MG63 (cell line): ENCODE data around the gene CENATAC. TPM values are rescaled to one million over a fixed set of nuclear protein-coding genes. Genes with fewer than 3 reads are reported as not detected.

Experiments used
- DNase-seq: peaks from one replicate; pipeline ENCODE4 v3.0.0-alpha.2; 2020
- H3K27me3 ChIP-seq: fragments of 250-450 bp; sonication (Bioruptor Pico); 2 replicates; pipeline ENCODE4 v1.5.1; 2020; ENCODE audit warnings: mild to moderate bottlenecking, moderate library complexity
- H3K36me3 ChIP-seq: fragments of 250-450 bp; sonication (Bioruptor Pico); 2 replicates; pipeline ENCODE4 v1.5.1; 2020; ENCODE audit warnings: mild to moderate bottlenecking, moderate library complexity
- H3K4me3 ChIP-seq: fragments of 250-450 bp; sonication (Bioruptor Pico); 2 replicates; pipeline ENCODE4 v1.5.1; 2020; ENCODE audit warnings: mild to moderate bottlenecking, moderate library complexity
- H3K9me3 ChIP-seq: fragments of 250-450 bp; sonication (Bioruptor Pico); 2 replicates; pipeline ENCODE4 v1.5.1; 2020; ENCODE audit warnings: mild to moderate bottlenecking, moderate library complexity
- total RNA-seq: library from RNA; depleted of rRNA; stranded (reverse); fragments of >200 nt; shearing (Covaris generic); gene quantifications from 2 replicates; pipeline ENCODE4 v1.2.3, GENCODE V29; 2014; ENCODE audit warnings: low replicate concordance

The CENATAC gene
- total RNA-seq, 1 experiment from 2014 or later = 12.7 TPM

DNA sequence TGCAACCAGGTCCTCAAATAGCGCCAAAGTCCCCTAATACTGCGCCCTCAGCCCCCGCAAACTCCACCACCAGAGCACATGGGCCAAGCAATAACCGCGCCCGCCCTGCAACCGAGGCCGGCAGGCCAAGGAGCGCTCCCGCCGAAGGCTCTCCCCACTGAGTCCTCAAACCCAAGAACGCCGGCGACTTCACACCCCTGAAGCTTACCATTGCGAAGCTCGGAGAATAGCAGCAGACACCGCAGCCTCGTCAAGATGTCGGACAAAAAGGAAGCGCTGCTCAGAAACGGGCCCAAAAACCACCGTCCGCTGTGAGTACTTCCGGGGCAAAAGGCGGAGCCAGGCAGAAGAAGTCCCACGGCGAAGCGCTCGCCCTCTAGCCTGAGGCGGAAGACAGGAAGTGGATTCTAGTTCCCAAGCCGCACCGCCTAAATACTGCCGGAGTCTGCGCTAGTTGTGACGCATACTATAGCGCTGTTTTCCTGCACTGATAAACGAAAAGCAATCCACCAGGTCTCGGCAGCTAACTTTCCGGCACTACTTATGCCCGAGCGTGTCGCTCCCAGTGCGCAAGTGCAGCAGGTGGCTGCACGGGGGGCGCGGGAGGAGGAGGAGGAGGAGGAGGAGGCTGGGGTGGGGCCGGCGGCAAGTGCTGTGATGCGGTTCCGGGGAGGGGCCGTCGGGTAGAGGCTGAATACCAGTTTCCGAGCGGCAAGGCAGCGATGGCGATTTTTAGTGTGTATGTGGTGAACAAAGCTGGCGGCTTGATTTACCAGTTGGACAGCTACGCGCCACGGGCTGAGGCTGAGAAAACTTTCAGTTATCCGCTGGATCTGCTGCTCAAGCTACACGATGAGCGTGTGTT, 20.4 kb downstream of the CENATAC start, which contains the start of the genes RPS25 and TRAPPC4:
Gene RPS25 (minus strand): TSS at position 270 of the 865 bp plus-strand sequence. CDS start 59 bp downstream, at position 211.
Gene TRAPPC4 (plus strand): TSS at position 693 of the 865 bp plus-strand sequence. CDS start 30 bp downstream, at position 723.
- peaks cover 75% of the 10 kb centered on the region for H3K36me3 ChIP-seq
- H3K4me3 ChIP-seq = peak within 1 kb of the TSS; percentile 97
- no peaks in the 10 kb centered on the region; the same call in 1 of the 2 replicates for H3K9me3 ChIP-seq
- DNase-seq = peak; percentile 96
- no peaks in the 10 kb centered on the region for H3K27me3 ChIP-seq

DNA sequence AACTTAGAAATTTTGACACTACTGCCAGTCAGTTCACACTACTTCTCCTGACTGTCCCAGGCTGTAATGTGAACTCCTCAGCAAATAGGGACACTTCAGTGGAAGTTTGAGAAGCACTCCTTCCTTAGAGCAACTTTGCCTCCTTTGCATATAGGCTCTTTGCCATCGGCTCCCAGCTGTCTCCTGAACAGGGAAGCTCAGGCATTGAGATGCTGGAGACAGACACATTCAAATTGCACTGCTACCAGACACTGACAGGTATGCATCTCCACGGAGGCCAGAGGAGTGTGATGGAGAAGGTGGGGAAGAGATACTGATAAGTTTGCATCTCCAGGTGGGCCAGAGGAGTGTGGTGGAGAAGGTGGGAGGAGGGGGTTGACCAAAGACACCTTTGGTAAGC, 22.1 kb downstream of the CENATAC start:
- DNase-seq = no peak
- peaks cover 70% of the 10 kb centered on the region for H3K36me3 ChIP-seq
- no peaks in the 10 kb centered on the region for H3K27me3 ChIP-seq
- peak overlapping the region; percentile 97 for H3K4me3 ChIP-seq
- no peaks in the 10 kb centered on the region; the same call in 1 of the 2 replicates for H3K9me3 ChIP-seq

DNA sequence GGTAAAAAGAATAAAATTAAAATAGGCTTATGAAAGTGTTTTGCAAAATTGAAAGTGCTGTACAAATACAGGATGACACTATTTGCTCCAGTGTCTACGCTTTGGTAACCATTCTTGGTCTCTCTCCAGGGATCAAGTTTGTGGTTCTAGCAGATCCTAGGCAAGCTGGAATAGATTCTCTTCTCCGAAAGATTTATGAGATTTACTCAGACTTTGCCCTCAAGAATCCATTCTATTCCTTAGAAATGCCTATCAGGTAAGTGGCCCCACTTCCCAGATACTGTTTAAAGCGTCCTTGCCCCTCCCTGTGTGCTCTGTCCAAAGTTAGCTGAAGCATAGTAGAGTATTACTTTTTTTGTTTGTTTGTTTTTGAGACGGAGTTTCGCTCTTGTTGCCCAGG, 23.7 kb downstream of the CENATAC start:
- DNase-seq = no peak
- no peaks in the 10 kb centered on the region; the same call in 1 of the 2 replicates for H3K9me3 ChIP-seq
- H3K36me3 ChIP-seq = peaks cover 56% of the 10 kb centered on the region
- no peak overlapping the region for H3K4me3 ChIP-seq
- H3K27me3 ChIP-seq = no peaks in the 10 kb centered on the region

DNA sequence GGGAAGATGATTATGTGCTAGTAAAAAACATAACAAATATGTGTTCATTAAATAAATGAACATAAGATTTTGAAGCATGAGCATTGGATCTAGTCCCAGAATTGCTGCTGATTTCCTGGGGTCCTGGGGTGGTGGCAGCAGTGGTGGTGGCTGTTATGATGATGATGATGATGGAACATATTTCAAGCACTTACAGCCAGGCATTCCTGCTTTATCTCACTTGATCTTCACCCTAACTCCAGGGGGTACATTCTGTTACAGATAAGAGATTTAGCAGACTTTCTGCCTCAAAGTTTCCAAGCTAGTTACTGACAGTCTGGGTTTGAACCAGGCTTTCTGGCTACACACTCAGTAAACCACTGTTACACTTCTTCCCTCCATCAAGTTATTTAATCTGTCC, 25.8 kb downstream of the CENATAC start:
- no peak for DNase-seq
- Histone ChIP-seq H3K36me3 (peaks cover 41% of the 10 kb centered on the region), H3K27me3 (no peaks in the 10 kb centered on the region), H3K9me3 (no peaks in the 10 kb centered on the region), H3K4me3 (no peak overlapping the region)

DNA sequence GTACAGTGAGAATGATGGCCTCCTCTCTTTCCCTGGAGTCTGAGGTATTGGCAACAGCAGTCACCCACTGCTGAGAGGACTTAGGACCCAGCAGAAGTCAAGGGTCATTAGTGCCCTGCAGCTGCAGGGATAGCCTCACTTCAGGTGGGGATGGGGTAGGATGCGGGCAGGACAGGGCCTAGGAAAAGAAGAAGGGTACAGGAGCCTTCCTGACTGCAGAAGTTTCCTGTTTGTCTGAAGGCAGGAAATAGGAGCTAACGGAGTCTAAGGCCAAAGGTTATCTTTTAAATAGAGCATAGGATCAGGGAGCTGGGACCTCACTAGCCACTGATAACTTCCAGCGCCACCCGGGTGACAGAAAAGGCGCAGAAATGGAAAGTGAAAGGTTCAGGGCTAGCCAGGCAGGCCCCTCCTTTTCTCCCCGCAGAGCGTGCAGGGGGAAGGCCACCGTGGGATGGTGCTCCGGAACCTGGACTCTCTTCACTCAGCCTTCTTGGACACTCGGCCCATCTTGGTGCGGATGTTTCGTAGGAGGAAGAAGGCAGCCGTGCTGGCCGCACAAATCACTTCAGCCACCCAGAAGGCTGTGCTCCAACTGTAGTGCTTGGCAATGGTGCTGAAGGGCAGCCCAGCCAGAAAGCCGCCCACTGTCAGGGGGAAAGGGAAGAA, 26.6 kb downstream of the CENATAC start:
- DNase-seq = no peak
- H3K9me3 ChIP-seq = no peaks in the 10 kb centered on the region
- no peak overlapping the region for H3K4me3 ChIP-seq
- H3K36me3 ChIP-seq = peaks cover 41% of the 10 kb centered on the region
- H3K27me3 ChIP-seq = no peaks in the 10 kb centered on the region

DNA sequence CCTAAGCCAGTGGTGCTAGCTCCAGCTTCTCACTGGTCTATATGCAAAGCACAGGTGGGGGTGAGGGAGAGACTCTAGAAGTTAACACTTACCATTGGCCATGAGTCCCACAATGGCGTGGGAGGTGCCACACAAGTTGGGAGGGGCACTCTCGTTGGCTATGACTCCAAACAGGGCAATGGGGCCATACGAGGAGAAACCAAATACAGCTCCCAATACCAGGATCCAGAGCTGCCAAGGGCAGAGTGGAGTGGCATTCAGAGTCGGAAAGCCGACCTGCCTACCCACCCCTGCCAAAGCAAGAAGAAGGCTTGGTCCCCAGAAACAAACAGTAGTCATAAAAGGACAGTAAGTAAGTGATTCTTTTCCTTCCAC, 27.1 kb downstream of the CENATAC start:
- Histone ChIP-seq H3K4me3 (no peak overlapping the region), H3K27me3 (no peaks in the 10 kb centered on the region), H3K9me3 (no peaks in the 10 kb centered on the region), H3K36me3 (peaks cover 37% of the 10 kb centered on the region)
- DNase-seq = no peak

DNA sequence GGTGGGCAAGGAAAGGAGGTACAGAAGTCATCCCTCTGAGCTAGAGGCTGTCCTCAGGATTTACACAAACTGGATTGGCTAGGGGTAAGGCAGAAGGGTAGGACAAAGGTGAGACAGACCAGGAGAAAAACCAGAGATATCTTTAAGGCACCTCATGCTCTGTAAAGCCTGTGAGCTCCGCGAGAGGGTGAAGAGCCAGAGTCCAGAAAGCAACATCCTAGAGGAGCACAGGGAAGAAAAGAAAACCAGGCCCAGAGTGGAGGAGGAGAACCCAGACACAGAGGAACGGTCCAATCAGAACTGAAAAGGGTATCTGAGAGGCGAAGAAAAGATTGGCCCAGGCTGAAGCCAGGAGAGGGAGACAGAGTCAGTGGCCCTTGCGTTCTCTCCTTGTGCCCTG, 27.6 kb downstream of the CENATAC start:
- no peak for DNase-seq
- H3K9me3 ChIP-seq = no peaks in the 10 kb centered on the region
- H3K27me3 ChIP-seq = no peaks in the 10 kb centered on the region
- H3K36me3 ChIP-seq = peaks cover 36% of the 10 kb centered on the region
- no peak overlapping the region for H3K4me3 ChIP-seq

DNA sequence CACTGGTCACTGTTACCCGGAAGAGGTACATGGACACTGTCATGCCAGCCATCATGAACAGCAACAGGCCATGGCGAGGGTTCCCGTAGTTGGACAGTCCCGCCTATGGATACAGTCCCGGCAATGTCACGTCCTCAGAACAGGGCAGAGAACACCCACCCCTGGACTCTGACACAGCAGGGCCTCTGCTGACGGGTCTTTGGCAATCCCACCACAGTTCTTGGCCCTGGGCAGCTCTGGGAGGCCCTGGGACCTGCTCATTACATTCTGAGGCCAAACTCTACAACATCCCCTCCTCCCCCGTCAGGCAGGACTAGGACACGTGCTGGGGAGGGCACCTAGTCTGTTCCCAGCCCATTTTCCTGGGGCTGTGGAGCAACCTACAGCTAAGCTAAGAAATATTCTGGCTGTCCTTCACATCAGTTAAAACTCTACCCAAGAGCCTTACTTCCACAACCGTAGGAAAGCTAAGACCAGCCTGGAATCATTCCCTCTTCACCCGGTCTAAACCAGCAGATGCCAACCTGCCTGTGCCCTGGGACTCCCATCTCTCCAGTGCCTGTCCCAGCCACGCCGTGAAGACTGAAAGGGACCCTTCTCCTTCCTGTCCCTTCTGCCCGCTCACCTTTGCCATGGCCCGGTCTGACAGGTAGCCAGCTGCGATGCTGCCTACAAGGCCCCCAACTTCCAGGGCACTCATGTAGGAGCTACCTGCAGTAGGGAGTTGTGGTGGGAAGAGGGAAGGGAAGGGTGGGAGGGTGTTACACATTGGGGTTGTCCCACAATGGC, 28.2 kb downstream of the CENATAC start:
- no peaks in the 10 kb centered on the region for H3K9me3 ChIP-seq
- H3K4me3 ChIP-seq = no peak overlapping the region
- DNase-seq = no peak
- H3K27me3 ChIP-seq = no peaks in the 10 kb centered on the region
- H3K36me3 ChIP-seq = peaks cover 31% of the 10 kb centered on the region

DNA sequence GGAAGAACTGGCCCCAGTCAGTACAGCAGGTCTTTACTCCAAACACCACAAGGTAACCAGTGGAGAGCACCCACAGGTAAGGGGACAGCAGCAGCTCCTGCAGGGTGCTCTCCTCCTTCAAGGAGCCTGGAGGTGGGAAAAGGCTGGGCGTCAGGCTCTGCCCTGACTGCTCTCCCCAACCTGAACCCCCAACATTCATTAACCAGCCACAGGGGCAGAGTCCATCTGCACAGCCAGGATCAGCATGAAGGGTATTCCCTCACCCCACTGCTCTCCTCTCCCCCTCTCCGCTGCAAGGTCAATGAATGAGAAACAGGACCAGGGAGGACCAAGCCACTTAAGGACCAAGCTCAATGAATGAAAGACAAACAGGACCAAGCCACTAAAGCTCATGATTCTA, 29.0 kb downstream of the CENATAC start:
- peaks cover 23% of the 10 kb centered on the region for H3K36me3 ChIP-seq
- no peak for DNase-seq
- no peak overlapping the region for H3K4me3 ChIP-seq
- H3K9me3 ChIP-seq = no peaks in the 10 kb centered on the region
- H3K27me3 ChIP-seq = no peaks in the 10 kb centered on the region

DNA sequence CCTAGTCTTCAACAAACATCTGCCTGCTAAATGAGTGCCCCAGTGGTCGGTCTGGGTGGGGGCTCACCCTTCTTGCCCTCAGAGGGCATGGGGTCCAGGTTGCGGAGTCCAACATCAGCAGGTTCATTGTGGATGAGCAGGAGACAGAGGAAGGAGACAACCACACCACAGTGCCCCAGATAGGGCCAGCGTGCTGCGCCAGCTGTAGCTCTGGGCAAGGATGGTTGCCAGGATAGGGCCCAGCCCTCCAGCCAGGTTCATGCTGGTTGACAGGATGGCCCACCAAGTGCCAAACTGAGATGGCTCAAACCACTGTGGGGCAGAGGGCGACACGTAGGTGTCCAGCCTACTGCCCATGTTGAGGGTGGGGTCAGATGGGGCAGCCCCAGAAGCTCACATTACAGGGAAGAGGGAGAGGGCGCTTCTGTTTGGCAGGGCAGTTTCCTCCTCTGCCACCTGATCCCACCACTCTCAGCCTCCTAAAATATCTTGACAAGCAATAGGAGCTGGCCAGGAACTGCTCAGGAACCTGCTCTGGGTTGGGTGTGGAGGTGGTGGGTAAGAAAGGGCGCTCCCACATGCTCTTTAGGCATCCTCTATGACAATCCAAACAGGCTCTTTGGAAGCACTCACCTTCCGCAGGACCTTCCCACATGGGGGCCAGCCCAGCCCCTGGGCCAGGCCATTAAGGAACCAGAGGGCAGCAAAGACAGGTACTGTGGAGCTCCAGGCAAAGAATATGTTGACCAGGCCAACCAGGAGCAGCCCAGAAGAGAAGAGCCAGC, 29.8 kb downstream of the CENATAC start:
- Histone ChIP-seq H3K4me3 (no peak overlapping the region), H3K27me3 (no peaks in the 10 kb centered on the region), H3K9me3 (no peaks in the 10 kb centered on the region), H3K36me3 (peaks cover 16% of the 10 kb centered on the region)
- no peak for DNase-seq

DNA sequence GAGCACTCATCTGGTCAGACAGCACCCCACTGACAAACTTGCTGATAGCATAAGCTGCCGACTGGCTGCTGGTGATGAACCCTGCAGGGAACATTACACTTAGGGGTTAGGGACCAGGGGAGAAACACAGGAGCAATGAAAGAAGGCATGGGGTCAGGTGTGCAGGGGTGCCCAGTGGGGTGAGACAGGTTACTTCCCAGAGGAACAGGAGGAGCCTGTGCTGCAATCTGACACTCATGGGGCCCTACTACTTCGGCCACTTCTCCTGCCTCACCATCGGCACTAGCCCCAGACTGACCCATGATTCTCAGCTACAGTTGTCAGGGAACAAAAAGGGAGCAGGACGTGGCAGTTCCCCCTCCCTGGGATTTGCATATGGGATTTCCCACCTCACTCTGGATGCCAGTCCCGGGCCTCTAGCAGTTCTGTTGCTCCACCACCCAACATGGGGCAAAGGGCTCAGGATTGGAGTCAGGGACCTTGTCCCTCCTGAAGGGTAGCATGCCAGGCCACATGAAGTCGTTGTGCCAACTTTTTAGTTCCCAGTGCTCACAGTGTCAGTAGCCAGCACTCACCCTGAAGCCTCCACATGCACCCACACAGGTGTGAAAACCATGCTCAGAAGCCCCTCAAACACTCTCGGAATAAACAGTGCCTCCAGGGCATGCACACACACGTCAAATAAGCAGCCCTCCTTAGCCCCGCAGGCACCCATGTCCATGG, 30.6 kb downstream of the CENATAC start:
- Histone ChIP-seq H3K9me3 (no peaks in the 10 kb centered on the region), H3K36me3 (peaks cover 10% of the 10 kb centered on the region), H3K27me3 (no peaks in the 10 kb centered on the region), H3K4me3 (no peak overlapping the region)
- no peak for DNase-seq

DNA sequence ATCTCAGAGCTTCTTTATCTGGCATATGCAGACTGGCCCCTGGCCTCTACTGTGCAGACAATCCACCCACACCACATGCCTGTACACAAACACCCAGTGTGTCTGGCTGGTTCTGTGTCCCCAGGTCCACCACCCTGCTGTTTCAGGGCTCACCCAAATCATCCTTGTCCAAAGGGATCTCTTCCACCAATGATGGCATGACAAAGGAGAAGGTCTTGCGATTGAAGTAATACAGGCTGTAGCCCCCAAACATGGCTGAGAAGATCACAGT, 31.1 kb downstream of the CENATAC start:
- Histone ChIP-seq H3K36me3 (peaks cover 5% of the 10 kb centered on the region), H3K4me3 (no peak overlapping the region), H3K27me3 (no peaks in the 10 kb centered on the region), H3K9me3 (no peaks in the 10 kb centered on the region)
- no peak for DNase-seq

DNA sequence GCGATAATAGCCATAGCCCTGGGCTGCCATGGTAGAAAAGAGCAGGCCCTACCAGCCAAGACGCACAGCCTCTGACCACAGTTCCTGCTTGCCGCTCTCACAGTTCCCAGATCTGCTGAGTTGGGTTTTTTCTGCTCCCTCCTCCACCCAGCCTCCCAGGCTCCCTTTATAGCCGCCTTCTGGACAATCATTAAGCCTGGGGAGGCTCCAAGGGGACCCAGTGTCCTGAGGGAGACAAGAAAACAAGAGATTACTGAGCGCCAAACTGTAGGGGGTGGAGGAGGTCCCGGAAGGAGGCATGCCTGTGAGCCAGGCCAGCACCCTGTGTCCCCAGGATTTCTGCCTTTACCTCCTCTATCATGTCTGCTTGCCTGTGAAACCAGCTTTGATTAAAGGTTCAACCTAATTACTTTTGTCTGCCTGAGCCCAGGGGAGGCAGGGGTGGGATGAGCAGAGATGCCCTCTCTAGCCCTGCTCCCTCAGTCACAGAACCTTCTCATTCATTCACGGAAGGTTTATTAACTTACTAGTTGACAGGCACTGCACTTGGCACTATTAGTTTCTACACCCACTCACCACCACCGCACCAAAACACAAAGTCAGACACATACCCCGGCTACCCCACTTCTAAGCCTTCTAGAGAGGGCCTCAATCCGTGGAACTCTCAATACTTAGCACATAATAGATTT, 31.5 kb downstream of the CENATAC start:
- H3K27me3 ChIP-seq = no peaks in the 10 kb centered on the region
- peak overlapping the region; percentile 77 for H3K4me3 ChIP-seq
- no peak for DNase-seq
- H3K36me3 ChIP-seq = peaks cover 4% of the 10 kb centered on the region
- H3K9me3 ChIP-seq = no peaks in the 10 kb centered on the region

DNA sequence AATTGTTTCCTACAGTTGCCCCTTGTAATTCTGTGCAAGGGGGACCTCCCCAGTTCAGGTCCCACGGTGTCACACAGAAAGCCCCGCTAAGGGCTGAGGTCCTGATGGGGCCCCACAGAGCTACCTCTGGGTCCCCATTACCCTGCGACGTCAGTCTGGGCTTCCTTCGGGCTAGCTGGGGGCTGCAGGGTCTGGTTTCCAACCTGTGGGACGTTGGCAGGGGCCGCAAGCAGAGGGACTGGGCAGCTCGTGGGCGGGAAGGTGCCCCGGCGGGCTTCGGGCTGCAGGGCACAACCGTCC, 32.0 kb downstream of the CENATAC start:
- peaks cover 3% of the 10 kb centered on the region for H3K36me3 ChIP-seq
- no peak for DNase-seq

DNA sequence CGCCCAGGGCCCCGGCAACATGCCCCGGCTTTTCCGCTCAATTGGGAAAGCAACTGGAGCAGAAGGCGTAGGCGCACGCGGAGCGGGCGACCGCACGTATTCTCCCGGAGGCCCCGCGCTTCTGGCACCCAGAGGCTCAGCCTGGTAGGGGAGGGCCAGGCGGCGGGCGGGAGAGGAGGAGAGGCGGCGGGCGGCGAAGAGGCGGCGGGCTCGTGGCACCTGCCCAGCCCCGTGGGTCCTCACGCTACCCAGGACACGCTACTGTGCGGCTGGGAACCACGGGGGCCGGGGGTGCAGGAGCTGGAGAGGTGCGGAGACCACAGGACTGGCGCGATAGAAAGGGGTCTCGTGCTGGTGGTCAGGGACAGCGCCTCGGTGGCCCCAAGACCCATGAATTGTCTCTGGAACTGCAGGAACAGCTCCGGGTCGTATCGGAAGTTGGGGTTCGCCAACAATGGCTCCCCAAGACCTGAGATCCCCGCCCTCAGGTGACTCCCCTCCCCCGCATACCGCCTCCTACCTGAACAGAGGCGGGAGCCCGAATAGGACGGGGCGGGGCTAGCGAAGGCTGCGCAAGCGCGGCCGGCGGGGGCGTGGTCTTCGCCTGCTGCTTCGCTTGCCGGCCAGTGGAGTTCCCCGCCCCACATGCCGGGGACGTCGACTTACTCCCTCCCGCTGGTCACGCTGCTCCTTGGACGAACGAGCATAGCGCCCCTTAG, 32.5 kb downstream of the CENATAC start, which contains the start of gene SLC37A4:
Gene SLC37A4 (minus strand): TSS at position 549 of the 719 bp plus-strand sequence.
- DNase-seq = peak; percentile 98
- peak within 1 kb of the TSS; percentile 77 for H3K4me3 ChIP-seq
- H3K27me3 ChIP-seq = no peaks in the 10 kb centered on the region
- H3K9me3 ChIP-seq = no peaks in the 10 kb centered on the region
- H3K36me3 ChIP-seq = no peaks in the 10 kb centered on the region; the same call in 1 of the 2 replicates

More for the DNA sequence above, 32.0 kb downstream of the CENATAC start:
- no peaks in the 10 kb centered on the region for H3K27me3 ChIP-seq
- H3K4me3 ChIP-seq = peak overlapping the region; percentile 77
- H3K9me3 ChIP-seq = no peaks in the 10 kb centered on the region
